ENCODE data around the gene MYH7.

- TF ChIP-seq YY1 (tag by site-specific recombination; IDR thresholded peaks at IDR 0.05) (no peak), MZF1 (tag by site-specific recombination; IDR thresholded peaks at IDR 0.05; ENCODE audit: borderline replicate concordance) (no peak), ZNF398 (tag by site-specific recombination; IDR thresholded peaks at IDR 0.05) (no peak), ZNF639 (tag by site-specific recombination; IDR thresholded peaks at IDR 0.05) (no peak), ZNF423 (tag by site-specific recombination; IDR thresholded peaks at IDR 0.05) (no peak), ZBTB11 (tag by site-specific recombination; conservative IDR thresholded peaks at IDR 0.05; ENCODE audit: low read depth) (no peak), ZSCAN30 (tag by site-specific recombination; IDR thresholded peaks at IDR 0.05) (no peak), KLF1 (tag by site-specific recombination; IDR thresholded peaks at IDR 0.05) (no peak), ZBTB8A (tag by site-specific recombination; IDR thresholded peaks at IDR 0.05) (no peak), ZNF548 (tag by site-specific recombination; IDR thresholded peaks at IDR 0.05) (no peak)
Observed at GRCh38 chr14:23460960-23461359, 25.5 kb upstream of the MYH7 start.

All from HEK293 (cell line).